SK-N-MC (cell line): Measurements from ENCODE around the gene PTPRJ.

Experiments
- EZH2 ChIP-seq: fragments of 200-600 bp; sonication (generic); IDR thresholded peaks from one replicate; pipeline ENCODE4 v1.6.1; 2017; ENCODE audit warnings: antibody characterized with exemption
- POLR2AphosphoS5 ChIP-seq: IDR thresholded peaks from 2 replicates; pipeline ENCODE4 v1.6.1; 2012; ENCODE audit warnings: mild to moderate bottlenecking, low read depth, low read length, borderline replicate concordance

DNA sequence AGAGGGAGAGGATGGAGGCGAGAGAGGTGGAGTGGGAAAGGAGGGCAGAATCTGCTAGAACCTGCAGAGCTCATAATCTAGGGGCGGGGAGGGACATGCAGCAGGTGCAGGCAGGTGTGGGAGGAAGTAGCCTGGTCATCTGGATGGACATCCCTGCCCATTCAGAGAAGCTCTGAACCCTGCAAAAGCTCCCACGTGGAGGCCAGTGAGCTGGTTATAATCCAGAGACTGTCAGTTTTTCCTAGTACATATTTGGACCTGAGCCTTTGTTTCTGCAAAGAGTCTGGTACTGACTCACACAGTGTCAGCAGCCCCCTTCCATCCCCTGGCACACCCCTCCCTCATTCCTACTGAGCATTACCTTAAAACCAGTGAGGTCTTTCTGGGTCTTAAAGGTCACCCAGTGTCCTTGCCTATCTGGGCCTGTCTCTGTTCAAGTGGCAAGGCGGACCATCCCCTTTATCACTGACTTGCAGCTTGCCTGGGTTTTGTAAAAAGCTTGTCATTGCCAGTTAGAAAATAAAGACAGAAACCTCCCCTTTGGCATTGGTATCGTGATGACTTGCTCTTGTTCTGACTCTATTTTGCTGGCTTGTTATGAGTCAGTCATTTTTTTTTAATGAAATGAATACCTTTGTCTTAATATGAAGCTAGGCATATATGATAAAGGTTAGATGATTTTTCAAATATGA is 26.1 kb downstream of the PTPRJ start:
- TF ChIP-seq EZH2 (no peak), POLR2AphosphoS5 (no peak)
